ENCODE measurements around the gene MYRF. TPM values are rescaled to one million over a fixed set of nuclear protein-coding genes. Genes with fewer than 3 reads are reported as not detected.

MYRF gene
- total RNA-seq, 4 donors from 2014 or later: 0.09 to 0.95 (median 0.22) TPM; not detected in 1

DNA sequence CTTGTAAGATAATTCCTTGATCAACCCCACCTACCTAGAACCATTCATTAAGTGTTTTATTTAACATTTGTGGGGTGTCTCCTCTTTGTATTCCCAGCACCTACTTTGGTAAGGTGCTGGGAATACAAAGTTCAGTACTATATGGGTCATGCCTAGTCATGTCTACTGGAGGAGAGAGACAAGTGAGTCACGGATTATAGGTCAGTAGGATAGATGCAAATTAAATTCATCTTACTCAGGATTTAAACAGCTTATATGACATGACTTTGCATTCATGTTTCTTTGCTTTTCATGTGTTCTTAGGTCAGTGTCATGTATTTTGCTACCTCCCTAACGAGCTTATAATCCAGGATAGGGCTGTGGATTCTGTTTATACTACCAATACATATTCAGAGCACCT lies 67.7 kb downstream of the MYRF start:
- 36 to 49% methylated on average over 2 of the region's 2 CpGs for WGBS, 2 donors
- H3K27ac ChIP-seq: peak overlapping the region; percentile 63 to 83 (median 77)

DNA sequence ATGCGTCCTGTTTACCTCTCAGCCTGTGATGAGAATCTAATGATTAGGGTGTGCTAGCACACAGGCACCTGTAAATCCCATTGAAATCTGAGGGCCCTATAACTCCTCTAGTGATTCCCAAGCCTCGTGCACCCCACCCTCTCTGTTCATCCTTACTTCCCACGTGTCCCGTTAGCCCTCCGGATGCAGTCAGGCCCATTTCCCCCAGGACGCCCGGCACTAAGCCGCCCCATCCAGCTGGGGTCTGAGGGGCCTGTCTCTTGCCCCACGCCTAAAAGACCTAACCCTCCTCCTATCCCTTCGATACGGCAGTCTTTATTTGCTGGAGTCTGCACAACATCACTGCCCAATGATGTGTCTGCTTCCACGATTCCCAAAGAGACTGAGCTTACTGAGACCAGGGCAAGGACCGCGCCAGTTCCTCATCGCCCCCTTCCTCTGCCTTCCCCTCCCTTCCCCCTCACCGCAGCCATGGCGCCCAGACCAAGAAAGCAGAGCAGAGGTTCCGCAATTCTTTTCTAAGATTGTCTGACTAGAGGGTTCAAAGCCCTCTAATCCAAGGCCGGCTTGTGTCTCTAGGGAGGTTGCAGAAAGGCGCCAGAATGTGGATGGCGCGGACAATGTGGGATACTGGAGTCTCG lies 74.6 kb downstream of the MYRF start:
- no peaks in the 10 kb centered on the region for H3K36me3 ChIP-seq
- peaks cover 0 to 35% (median 3%) of the 10 kb centered on the region in 4 donors for H3K27me3 ChIP-seq
- H3K9me3 ChIP-seq: no peaks in the 10 kb centered on the region
- H3K27ac ChIP-seq: peak overlapping the region; percentile 52 to 85 (median 66)
- DNase-seq: no peak
- peaks cover 13 to 52% (median 21%) of the 10 kb centered on the region in 3 donors for H3K4me1 ChIP-seq
- H3K4me3 ChIP-seq: peak overlapping the region; percentile 13 to 68 (median 52)
- WGBS, 2 donors: 33 to 52% methylated on average over 16 to 22 of the region's 23 CpGs
- TF ChIP-seq POLR2A (IDR thresholded peaks at IDR 0.05): no peak
- no peak for TF ChIP-seq CTCF (IDR thresholded peaks at IDR 0.05)
- intact Hi-C loops (cut with DNase I): no loop called here

More for the DNA sequence above, 67.7 kb downstream of the MYRF start:
- no peak overlapping the region for H3K4me3 ChIP-seq
- H3K36me3 ChIP-seq: no peaks in the 10 kb centered on the region
- no peaks in the 10 kb centered on the region for H3K9me3 ChIP-seq
- intact Hi-C loops (cut with DNase I): no loop called here
- TF ChIP-seq POLR2A (IDR thresholded peaks at IDR 0.05): no peak
- H3K27me3 ChIP-seq: peaks cover 0 to 24% (median 3%) of the 10 kb centered on the region in 4 donors
- no peak for DNase-seq
- peaks cover 15 to 51% (median 19%) of the 10 kb centered on the region in 3 donors for H3K4me1 ChIP-seq

DNA sequence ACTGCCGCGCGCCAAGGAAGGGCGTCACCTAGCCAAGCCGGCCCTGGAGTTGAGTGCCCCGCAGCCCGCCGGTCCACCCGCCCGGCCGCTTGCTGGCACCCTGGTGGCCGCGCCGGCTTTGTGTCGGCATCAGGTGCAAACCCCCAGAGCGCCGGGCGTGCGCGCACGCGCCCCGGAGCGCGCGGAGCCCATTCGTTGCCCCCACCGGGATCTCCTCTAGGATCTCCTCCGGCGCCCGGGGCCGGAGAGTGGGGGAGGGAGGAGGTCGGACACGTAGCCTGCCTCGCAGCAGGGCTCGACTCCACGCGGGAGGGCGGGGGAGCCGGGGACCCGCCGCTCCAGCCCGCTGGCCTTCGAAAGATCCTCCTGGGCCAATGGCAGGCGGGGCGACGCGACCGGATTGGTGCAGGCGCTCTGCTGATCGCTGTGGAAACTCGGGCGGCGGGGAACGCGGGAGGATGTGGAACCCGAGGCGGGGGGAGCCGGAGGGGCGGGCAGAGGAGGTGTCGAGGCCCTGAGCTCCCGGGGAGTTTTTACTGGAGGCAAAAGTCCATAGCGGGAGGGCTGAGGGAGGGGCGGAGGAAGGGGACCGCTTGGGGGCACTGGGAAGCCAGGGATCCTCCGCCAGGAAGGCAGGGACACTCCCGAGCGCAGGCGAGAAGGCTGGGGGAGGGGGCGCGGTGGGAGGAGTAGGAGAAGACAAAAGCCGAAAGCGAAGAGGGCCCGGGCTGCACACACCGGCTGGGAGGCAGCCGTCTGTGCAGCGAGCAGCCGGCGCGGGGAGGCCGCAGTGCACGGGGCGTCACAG lies 75.3 kb downstream of the MYRF start, which contains the start of gene FADS2:
Gene FADS2, plus strand, starts transcription at position 730 of the 808 bp plus-strand sequence. CDS start 91 bp downstream, outside the sequence.
- peak in 1 of 4 donors; percentile 55 for TF ChIP-seq POLR2A (IDR thresholded peaks at IDR 0.05)
- no peak for TF ChIP-seq CTCF (IDR thresholded peaks at IDR 0.05)
- Histone ChIP-seq H3K36me3 (no peaks in the 10 kb centered on the region), H3K4me1 (peaks cover 13 to 52% (median 21%) of the 10 kb centered on the region in 3 donors), H3K27ac (peak within 1 kb of the TSS; percentile 52 to 85 (median 66)), H3K4me3 (peak within 1 kb of the TSS; percentile 13 to 68 (median 52)), H3K27me3 (peaks cover 0 to 39% (median 3%) of the 10 kb centered on the region in 4 donors), H3K9me3 (no peaks in the 10 kb centered on the region)
- intact Hi-C loops (cut with DNase I): no loop called here
- WGBS, 2 donors: 2 to 4% methylated on average over 28 to 37 of the region's 83 CpGs
- peak; percentile 41 for DNase-seq

- WGBS, 2 donors: 0 to 1% methylated on average over 1 to 13 of the region's 16 CpGs
- intact Hi-C loops (cut with DNase I): no loop called here
- Histone ChIP-seq H3K36me3 (no peaks in the 10 kb centered on the region), H3K27me3 (peaks cover 0 to 39% (median 3%) of the 10 kb centered on the region in 4 donors), H3K9me3 (no peaks in the 10 kb centered on the region), H3K4me3 (peak overlapping the region; percentile 13 to 68 (median 52)), H3K4me1 (peaks cover 13 to 52% (median 21%) of the 10 kb centered on the region in 3 donors), H3K27ac (peak overlapping the region; percentile 52 to 85 (median 66))
- DNase-seq: no peak
- TF ChIP-seq POLR2A (IDR thresholded peaks at IDR 0.05): no peak
- no peak for TF ChIP-seq CTCF (IDR thresholded peaks at IDR 0.05)
These were observed 75.9 kb downstream of the MYRF start for GRCh38 chr11:61828379-61828628.

DNA sequence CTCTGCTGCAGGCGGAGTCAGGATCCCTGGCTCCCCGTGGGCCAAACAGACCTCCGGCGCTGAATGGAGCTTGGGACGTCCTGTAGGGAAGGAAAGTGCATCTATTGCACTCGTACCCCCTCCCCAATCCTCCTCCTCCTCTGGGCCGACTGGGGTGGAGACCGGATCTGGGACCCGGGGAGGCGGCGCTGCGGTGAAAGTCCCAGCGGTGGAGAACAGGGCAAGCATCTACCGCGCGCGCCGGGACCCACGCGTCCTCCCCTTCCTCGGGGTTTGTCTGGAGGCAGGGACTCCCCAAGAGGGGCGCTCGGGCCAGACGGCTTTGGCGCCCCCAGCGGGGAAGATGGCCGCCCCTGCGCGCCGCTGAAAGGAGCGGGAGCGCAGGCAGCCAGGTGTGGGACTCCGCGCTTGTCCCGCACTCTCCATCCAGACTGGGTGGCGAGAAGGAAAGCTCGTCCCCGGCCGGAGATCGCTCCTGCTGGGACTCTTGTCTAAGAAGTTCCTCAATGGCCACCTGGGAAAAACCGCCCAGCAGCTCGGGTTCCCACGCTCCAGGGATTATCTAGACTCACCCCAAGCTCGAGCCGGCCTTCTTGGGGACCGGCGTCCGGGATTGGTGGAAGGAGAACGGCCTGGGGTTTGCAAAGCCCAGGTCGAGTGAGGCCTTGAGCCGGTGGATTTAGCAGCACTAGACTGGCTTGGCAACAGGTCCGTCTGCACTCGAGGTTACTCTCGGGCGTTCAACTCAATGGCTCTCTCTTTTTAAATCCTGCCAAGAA lies 76.4 kb downstream of the MYRF start:
- H3K4me1 ChIP-seq: peaks cover 13 to 52% (median 21%) of the 10 kb centered on the region in 3 donors
- peaks cover 0 to 39% (median 3%) of the 10 kb centered on the region in 4 donors for H3K27me3 ChIP-seq
- WGBS, 2 donors: 6 to 38% methylated on average over 4 to 26 of the region's 55 CpGs
- peak overlapping the region; percentile 13 to 68 (median 52) for H3K4me3 ChIP-seq
- peak in 2 of 6 experiments; percentile 24 to 34 for TF ChIP-seq CTCF (IDR thresholded peaks at IDR 0.05)
- no peak for TF ChIP-seq POLR2A (IDR thresholded peaks at IDR 0.05)
- H3K27ac ChIP-seq: peak overlapping the region; percentile 52 to 85 (median 66)
- H3K36me3 ChIP-seq: no peaks in the 10 kb centered on the region
- intact Hi-C loops (cut with DNase I): no loop called here
- DNase-seq: no peak
- no peaks in the 10 kb centered on the region for H3K9me3 ChIP-seq
